HL-60/S4 treated with retinoic acid at 250 ng/mL for 4 days and 3 days (cell line): ENCODE data around the gene ZNF502.
"Not testable (repeated sequence)": the region's sequence is repeated elsewhere in the genome, so short reads cannot be mapped to it uniquely, and the experiment has no call there.

Experiments used
- in situ Hi-C: fragments of 300-500 bp; cut with MboI; formaldehyde crosslinking; loops from 2 replicates; pipeline ENCODE4 v1.7.0; 2022; ENCODE audit warnings: low sequenced_read_pairs

The ZNF502 gene

DNA sequence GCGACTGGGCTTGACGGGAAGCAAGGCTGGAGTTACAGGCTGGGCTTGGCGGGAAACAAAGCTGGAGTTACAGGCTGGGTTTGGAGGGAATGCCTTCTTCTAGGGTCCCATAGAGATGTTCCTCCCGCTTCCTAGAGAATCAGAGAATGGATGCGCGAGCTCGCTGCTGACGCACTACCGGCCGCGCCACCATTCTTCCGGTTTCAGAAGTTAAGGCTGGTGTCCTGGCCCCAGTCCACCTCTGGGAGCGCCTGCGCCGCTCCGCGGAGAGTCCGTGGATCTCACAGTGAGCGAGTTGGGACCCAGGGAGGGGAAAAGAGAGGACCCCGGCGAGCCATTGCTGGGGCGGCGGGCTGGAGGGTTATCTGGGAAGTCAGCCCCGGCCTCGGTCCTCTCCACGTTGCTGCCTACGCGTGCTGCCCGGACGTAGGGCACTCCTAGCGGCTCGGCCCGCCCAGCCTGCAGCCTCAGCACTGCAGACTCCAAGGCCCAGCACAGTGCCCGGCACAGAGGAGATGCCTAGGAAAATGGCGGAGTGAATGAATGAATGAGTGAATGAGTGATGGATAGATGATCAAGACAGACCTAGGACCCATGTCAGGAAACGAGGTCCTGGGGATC, at the start of gene ZNF502:
ZNF502 (plus strand) TSS at position 206 of the 621 bp plus-strand sequence. CDS start 7,602 bp downstream, outside the sequence.
- in situ Hi-C loops, result no loop called here

DNA sequence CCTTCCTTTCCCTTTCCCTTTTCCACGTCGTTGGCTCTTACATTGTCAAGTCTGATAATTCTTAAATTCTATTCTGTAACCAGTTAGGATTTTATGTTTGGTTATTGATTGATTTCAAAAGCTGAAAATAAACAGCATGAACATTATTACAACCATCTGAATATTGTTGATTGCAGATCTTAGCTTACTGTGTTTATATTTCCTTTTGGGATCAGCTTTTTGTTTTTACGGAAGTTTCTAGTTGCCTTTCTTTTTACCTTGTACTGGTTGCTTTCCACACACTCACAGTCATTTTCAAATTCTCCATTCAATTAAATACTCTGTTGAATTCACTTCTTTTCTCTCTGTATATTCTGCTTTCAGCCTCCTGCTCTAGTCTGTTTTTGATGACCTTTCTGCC, 47.3 kb upstream of the ZNF502 start:
- in situ Hi-C loops, result no loop called here

DNA sequence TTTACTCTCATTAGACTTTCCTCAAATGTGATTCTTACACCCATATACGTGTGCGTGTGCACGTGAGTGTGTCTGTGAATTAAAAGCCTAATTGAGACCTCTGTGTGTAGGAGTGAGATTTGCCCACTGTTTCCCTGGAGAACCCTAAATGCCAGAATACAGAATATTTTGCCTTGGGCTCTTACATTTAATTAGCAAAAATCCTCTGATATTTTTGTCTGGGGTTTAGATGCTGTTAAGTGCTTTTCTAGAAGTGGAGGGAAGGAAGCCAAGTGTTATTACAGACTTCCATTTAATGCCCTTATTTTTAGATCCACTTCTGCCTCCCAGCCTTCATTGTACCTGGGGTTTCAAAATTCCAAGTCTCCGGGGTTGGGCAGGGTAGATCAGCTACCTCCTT, 46.1 kb upstream of the ZNF502 start:
- in situ Hi-C loops, result no loop called here

DNA sequence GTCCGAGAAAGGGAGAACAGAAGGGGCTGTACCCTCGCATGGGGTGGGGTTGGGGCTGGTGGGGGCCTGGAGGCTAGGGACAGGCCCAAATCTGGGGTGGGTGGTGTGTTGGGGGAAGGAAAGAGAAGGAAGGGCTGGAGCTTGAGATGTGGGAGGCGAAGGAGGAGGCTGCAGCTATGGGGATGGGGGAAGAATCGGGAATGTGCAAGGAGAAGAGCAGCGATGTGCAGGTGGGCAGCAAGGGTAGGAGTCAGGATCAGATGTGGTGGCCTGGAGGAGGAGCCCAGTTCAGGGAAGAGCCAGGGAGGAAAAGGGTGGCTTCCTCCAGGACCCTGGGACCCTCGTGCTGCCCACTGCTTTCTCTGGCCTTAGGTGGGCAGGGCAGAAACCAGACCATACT, 42.7 kb upstream of the ZNF502 start:
- in situ Hi-C loops, result no loop called here

DNA sequence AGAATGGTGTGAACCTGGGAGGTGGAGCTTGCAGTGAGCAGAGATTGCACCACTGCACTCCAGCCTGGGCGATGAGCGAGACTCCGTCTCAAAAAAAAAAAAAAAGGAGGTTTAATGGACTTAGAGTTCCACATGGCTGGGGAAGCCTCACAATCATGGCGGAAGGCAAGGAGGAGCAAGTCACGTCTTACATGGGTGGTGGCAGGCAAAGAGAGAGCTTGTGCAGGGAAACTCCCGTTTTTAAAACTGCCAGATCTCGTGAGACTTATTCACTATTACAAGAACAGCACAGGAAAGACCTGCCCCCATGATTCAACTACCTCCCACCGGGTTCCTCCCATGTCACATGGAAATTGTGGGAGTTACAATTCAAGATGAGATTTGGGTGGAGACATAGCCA, 39.0 kb upstream of the ZNF502 start:
- in situ Hi-C loops, result not testable (repeated sequence)

DNA sequence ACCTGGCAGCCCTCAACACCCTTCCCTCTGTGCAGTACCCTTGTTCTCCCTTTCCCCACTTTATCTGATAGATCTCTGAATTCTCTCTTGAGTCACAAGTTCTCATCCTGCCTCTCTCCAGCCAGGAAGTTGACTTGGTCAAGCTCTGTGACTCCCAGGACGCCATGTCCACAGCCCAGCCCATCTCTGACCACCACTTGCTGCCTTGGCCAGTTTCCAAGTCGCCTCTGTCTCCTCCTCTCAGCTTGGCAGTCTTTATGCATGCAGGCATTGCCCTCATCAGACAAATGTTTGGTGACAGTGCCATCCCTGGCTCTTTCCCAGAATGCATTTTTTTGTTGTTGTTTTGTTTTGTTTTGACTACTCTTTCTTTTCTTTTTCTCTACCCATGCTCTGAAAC, 38.2 kb upstream of the ZNF502 start:
- in situ Hi-C loops, result no loop called here

DNA sequence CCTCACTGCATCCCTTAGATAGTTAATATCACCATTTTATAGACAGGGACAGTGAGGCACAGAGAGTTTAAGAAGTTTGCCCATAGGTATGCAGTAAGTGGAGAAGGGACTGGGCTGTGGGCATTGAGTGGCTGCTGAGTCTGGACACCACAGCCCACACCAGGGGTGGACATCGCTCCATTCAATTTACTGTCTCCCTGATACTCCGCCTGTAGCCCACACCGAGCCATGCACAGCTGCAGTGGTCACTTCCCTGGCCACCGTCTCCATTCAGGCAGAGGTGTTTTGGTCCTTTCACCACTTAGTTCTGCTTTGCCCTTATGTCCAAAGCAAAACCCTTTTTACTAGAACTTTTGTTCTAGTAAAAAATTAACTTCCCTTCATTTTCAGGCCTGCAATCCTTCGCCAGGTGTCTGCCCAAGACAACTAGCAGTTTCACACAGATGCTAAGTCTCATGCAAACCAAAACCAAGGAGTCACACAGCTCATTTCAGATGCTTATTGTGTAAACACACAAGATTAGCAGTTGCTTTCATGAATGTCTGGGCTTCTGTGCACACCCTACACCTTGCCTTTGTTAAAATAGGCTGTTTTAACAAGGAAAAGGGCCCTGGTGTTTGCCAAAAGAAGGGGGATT, 33.9 kb upstream of the ZNF502 start:
- in situ Hi-C loops, result no loop called here

DNA sequence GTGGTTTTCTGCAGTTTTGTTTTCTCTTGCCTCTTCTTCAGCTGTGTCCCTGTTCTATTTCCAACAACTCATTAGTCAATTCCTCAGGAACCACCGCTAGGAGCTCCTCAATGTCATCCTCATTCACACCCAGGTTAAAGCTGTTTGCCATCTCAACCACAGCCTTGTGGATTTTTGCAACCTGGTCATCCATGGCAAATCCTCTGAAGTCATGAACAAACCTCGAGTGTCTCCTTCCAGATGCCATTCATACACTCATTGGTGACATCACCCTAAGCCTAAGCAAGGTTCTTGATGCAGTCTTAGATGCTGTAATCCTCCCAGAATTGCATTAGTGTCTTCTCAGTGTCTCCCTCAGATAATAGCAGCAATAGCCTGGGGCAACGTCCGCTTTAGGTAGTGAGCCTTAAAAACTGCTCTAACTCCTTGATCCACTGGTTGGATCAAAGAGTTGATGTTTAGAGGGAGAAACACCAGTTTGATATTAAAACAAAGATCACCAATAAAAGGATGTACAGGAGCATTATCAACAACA, 31.5 kb upstream of the ZNF502 start:
- in situ Hi-C loops, result no loop called here

DNA sequence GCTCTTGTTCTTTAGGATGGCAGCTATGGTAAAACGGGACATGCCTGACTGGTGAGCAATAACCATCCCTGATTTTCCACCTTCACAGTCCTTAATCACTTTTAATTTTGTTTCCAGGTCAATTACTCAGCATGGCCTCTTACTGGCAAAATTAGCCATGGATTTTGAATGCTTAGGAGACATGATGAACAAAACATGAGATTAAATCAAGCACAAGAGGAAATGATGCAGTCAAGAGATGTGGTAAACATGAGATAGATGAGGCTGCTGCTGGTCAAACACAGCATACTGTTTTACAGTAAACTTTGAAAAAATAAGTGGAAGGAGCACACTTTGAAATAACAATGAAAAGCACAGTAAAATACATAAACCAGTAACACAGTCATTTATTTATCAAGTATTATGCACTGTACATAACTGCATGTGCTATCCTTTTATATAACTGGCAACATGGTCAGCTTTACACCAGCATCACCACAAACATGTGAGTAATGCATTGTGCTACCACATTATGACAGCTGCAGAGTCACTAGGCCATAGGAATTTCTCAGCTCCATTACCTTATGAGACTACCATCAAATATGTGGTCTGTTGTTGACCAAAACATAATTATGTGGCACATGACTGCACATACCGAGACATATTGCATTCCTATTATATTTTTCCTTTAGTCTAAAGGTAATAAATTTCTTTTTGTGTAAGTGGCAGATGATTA, 30.1 kb upstream of the ZNF502 start:
- in situ Hi-C loops, result no loop called here

DNA sequence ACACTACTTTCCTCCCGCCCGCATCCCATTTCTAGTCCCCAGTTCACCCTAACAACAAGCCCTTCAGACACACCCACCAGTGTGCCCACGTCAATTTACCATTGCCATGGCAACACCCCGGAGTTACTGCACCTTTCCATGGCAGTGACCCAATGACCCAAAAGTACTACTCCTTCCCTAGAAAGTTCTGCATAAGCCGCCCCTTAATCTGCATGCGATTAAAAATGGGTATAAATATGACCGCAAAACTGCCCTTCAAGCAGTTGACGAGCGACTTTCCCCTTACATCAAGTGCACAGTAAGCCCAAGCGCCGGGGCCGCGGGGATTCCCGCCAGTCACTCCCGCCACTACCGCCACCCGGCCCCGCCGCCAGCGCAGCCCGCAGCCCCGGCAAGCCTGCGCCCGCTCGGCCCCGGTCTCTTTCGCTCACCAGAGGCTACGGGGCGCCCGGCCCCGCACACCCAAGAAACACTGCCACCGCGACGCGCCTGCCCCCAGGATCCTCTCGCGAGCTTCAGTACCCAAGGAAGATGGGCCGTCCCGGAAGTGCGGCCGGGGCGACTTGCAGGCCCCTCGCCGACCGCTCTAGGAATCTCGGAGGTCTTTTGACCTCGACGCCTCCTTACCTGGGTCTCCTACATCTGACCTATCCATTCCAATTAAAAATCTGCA, 27.2 kb upstream of the ZNF502 start:
- in situ Hi-C loops, result no loop called here

DNA sequence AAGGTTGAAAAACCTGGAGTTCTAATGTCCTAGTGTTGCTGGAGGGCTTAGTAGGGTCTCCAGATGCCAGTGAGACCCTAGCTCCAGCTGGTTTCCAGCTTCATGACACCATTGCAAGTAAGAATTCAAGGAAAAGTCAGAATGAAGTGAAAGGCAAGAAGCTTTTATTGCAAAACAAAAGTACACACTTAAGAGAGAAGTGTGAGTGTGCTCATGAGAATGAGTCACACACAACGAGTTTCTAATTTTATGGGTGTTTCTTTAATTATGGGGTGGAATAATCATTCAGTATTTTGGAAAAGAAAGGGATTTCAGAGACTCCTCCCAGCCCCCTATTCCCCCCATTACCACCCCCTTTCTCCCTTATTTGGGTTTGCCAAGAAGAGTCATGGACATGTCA, 24.6 kb upstream of the ZNF502 start:
- in situ Hi-C loops, result no loop called here

DNA sequence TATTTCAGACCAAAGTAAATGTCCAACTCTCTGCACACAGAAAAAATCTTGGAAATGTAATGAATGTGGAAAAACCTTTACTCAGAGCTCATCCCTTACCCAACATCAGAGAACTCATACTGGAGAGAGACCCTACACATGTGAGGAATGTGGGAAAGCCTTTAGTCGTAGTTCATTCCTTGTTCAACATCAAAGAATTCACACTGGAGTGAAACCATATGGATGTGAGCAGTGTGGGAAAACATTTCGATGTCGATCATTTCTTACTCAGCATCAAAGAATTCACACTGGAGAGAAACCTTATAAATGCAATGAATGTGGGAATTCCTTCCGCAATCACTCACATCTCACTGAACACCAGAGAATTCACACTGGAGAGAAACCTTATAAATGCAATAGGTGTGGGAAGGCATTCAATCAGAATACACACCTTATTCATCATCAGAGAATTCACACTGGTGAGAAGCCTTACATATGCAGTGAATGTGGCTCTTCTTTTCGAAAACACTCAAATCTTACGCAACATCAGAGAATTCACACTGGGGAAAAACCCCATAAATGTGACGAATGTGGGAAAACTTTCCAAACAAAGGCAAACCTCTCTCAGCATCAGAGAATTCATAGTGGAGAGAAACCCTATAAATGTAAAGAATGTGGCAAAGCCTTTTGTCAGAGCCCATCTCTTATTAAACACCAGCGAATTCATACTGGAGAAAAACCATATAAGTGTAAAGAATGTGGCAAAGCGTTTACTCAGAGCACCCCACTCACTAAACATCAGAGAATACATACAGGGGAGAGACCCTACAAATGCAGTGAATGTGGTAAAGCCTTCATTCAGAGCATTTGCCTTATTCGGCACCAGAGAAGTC, 9.0 kb downstream of the ZNF502 start:
- in situ Hi-C loops, result no loop called here

DNA sequence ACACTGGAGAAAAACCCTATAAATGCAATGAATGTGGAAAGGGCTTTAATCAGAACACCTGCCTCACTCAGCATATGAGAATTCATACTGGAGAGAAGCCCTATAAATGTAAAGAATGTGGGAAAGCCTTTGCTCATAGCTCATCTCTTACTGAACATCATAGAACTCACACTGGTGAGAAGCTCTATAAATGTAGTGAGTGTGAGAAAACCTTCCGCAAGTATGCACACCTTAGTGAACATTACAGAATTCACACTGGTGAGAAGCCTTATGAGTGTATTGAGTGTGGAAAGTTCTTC, 9.6 kb downstream of the ZNF502 start:
- in situ Hi-C loops, result no loop called here

DNA sequence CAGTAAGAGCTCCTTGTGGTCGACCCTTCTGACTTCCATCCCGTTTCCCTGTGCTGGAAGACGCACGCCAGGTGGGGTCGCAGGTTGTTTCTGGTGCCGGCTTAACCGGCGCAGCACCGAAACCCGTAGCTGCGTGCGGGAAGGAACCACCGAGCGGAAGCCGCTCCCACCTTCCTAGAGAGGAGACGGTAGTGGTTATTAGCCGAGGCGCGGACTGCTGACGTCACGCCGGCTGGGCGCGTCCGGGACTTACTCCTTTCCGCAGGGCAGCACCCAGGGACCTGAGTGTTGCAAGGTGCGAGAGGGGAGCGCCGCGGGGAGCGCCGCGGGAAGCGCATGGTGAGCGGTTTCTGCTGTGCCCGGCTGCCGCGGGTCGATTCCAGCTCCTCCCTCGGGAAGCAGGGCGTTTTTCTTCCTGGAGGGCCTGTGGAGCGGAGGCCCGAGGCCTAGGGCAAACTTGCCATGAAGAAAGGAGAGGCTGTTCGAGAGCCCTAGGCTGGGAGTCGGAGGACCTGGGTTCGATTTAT, 17.0 kb downstream of the ZNF502 start, which contains the start of gene ZNF501:
ZNF501 (plus strand) TSS at position 252 of the 527 bp plus-strand sequence. CDS start 4,787 bp downstream, outside the sequence.
- in situ Hi-C loops, result no loop called here

DNA sequence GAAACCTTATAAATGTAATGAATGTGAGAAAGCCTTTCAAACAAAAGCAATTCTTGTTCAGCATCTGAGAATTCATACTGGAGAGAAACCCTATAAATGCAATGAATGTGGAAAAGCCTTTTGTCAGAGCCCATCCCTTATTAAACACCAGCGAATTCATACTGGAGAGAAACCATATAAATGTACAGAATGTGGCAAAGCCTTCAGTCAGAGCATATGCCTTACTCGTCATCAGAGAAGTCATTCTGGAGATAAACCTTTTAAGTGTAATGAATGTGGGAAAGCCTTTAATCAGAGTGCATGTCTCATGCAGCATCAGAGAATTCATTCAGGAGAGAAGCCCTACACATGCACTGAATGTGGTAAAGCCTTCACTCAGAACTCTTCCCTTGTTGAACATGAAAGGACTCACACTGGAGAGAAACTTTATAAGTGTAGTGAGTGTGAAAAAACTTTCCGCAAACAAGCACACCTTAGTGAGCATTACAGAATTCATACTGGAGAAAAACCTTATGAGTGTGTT, 22.2 kb downstream of the ZNF502 start:
- in situ Hi-C loops, result no loop called here

DNA sequence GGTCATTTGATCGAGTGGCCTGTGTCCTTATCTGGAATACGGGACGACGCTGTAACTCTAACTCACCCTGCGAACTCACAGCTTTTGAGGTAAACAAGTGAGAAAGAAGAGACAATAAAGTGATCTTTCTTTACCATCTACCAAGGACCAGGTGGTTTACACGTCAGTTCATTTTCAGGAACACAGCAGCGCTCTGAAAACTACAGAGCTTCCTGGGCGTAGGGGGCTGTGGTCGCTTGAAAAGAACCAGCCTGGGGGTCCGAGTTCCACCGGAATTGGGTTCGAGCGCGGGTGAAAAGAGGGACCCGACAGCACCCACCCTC, 48.6 kb downstream of the ZNF502 start:
- in situ Hi-C loops, result no loop called here

DNA sequence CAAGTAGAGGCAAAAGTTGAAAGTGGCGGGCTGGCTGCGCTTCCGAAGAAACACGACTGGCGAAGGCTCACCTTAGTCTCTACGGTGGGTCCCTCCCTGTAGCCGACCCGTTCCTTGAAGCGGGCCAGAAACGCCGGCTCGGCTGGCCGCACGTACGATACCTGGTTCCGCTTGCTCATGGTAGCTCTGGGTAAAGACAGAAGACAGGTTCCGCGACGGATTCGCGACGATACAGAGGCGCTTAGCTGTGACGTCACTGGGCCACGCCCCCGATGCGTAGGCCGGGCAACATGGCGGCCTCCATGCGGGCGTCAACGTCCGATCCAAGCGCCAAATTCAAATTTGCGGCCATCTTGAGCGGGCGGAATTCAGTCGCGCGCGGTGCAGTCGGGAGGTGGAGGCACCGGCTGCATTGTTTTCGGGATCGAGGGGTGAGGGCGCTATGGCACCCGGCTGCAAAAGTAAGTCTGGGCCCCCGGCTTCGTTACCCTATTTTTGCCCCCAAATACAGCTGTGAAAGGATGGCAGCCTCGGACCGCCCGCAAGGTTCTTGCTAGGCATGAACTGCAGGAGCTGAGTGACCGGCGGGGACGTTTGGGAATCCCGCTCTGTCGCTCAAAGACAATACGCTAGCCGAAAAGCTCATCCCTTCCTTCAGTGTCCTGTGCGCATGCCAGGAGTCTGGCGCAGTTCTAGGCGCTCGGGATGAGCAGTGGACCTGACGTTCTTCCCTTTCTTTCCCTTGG, 49.1 kb downstream of the ZNF502 start, which contains the start of the genes KIAA1143 and KIF15:
KIAA1143 (minus strand) TSS at position 196 of the 746 bp plus-strand sequence; CDS start at position 179, 17 bp downstream.
KIF15 (plus strand) TSS at position 371 of the 746 bp plus-strand sequence; CDS start at position 443, 72 bp downstream.
- in situ Hi-C loops, result no loop called here

DNA sequence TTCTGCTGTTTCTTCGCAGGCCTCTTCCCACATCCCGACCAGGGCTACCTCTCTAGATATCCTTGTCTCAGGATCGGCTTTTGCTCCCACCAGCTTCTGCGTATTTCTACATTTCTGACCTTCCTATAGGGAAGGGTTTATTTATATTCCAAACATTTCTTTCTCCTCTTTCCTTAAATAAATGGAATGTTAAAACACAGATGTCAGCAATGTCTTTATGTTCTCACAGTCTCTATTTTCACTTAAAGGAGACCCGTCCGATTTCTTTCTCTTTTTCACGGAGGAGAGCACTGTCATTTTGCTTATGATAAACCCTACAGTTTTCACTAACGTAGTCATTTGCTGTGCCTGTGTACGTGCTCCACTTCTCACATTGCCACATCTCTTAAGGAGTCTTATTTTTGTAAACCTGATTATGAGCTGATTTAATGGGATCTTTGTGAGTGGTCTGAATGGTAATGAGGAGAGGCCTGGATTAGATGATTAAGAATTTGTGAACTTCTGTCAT, 49.8 kb downstream of the ZNF502 start:
- in situ Hi-C loops, result no loop called here

DNA sequence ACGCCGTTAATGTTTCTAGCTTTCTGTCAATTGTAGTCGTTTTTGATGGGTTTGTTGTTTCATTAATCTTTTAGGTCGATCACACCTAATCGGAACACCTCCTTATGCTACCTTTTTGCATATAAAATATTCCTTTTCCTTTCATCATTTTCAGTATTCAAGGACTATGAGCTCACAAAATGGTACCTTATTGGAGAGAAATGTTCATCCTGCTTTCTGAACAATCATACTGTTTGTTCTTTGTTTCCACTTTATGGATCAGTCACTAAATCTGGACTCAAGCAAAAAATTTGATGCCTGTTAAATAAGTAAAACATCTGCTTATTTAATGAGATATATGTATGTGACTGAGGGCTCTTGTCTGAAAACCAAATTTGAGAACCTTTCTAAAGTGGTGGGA, 50.2 kb downstream of the ZNF502 start:
- in situ Hi-C loops, result no loop called here
